ENCODE results near the gene NUP188.

DNA sequence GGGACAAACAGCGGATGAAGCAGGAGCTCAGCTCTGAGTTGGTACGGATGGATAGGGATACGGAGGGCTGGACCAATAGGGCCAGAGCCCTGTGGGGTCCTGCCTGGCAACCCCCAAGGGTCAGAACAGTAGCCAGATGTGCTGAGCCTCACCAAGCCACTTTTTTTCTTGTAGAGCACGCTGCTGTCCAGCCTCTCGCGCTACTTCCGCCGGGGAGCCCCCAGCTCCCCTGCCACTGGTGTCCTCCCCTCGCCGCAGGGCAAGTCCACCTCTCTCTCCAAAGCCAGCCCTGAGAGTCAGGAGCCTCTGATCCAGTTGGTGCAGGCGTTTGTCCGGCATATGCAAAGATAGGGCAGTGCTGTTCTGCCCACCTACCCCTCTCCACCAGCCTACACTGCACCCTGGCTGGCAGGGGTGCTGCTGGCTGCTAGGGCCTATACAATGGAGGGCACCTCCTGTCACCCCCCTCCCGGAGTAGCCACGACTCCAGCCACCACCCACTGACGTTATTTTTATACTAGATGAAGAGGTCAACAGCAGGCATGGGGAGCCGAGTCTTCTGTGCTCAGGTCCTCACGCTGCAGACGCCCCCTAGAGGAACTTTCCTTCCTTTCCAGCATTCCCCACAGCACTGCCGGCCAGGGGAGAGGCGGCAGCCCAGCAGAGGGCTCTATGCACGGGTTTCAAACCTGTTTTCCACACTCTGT lies 59.0 kb downstream of the NUP188 start:
- peak; percentile 88 to 94 for TF ChIP-seq CTCF (conservative IDR thresholded peaks at IDR 0.05; ENCODE audit: low read depth in 2 of 2)
- peak; percentile 37; the same call in 1 of the 2 replicates for TF ChIP-seq POLR2AphosphoS5 (IDR thresholded peaks at IDR 0.05; ENCODE audit: low read depth)
- TF ChIP-seq, protein P1, sequence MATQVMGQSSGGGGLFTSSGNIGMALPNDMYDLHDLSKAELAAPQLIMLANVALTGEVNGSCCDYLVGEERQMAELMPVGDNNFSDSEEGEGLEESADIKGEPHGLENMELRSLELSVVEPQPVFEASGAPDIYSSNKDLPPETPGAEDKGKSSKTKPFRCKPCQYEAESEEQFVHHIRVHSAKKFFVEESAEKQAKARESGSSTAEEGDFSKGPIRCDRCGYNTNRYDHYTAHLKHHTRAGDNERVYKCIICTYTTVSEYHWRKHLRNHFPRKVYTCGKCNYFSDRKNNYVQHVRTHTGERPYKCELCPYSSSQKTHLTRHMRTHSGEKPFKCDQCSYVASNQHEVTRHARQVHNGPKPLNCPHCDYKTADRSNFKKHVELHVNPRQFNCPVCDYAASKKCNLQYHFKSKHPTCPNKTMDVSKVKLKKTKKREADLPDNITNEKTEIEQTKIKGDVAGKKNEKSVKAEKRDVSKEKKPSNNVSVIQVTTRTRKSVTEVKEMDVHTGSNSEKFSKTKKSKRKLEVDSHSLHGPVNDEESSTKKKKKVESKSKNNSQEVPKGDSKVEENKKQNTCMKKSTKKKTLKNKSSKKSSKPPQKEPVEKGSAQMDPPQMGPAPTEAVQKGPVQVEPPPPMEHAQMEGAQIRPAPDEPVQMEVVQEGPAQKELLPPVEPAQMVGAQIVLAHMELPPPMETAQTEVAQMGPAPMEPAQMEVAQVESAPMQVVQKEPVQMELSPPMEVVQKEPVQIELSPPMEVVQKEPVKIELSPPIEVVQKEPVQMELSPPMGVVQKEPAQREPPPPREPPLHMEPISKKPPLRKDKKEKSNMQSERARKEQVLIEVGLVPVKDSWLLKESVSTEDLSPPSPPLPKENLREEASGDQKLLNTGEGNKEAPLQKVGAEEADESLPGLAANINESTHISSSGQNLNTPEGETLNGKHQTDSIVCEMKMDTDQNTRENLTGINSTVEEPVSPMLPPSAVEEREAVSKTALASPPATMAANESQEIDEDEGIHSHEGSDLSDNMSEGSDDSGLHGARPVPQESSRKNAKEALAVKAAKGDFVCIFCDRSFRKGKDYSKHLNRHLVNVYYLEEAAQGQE (IDR thresholded peaks at IDR 0.05; ENCODE audit: unreplicated experiment) = no peak
- TF ChIP-seq EZH2 (IDR thresholded peaks at IDR 0.05; ENCODE audit: low read depth, unreplicated experiment) = no peak
- no peak for TF ChIP-seq EZH2phosphoT487 (IDR thresholded peaks at IDR 0.05; ENCODE audit: unreplicated experiment)
- TF ChIP-seq CREB1 (CRISPR knock-in tag; IDR thresholded peaks at IDR 0.05; ENCODE audit: low read depth) = no peak
- no peak for TF ChIP-seq ZNF114 (CRISPR knock-in tag; IDR thresholded peaks at IDR 0.05)
- no peak for TF ChIP-seq JUNB (IDR thresholded peaks at IDR 0.05; ENCODE audit: unreplicated experiment)
- no peak for TF ChIP-seq ZNF462 (CRISPR knock-in tag; IDR thresholded peaks at IDR 0.05)
- no peak for TF ChIP-seq STAT1 (IDR thresholded peaks at IDR 0.05; ENCODE audit: unreplicated experiment)

All from GM23338 (cell line).